Progenitor cell of endocrine pancreas (in vitro differentiated cells): Measurements from ENCODE around the gene TAL2. TPM values are rescaled to one million over a fixed set of nuclear protein-coding genes. Genes with fewer than 3 reads are reported as not detected.

ENCODE experiments used
- DNase-seq: peaks from one replicate; pipeline ENCODE4 v3.0.0; 2021; ENCODE audit warnings: low spot score; ENCODE audit not compliant: unreplicated experiment
- H3K27ac Mint-ChIP-seq: 2 replicates; pipeline ENCODE4 v1.8.0; 2021; ENCODE audit warnings: mild to moderate bottlenecking, moderate library complexity, mixed read lengths
- H3K27me3 Mint-ChIP-seq: 2 replicates; pipeline ENCODE4 v1.8.0; 2021; ENCODE audit warnings: mixed read lengths
- H3K36me3 Mint-ChIP-seq: 2 replicates; pipeline ENCODE4 v1.8.0; 2022; ENCODE audit warnings: mixed read lengths; ENCODE audit not compliant: insufficient read depth
- H3K4me1 Mint-ChIP-seq: 2 replicates; pipeline ENCODE4 v1.8.0; 2021; ENCODE audit warnings: low read depth, mixed read lengths
- H3K4me3 Mint-ChIP-seq: 2 replicates; pipeline ENCODE4 v1.8.0; 2021; ENCODE audit warnings: low read depth, mild to moderate bottlenecking, moderate library complexity, mixed read lengths
- H3K9me3 Mint-ChIP-seq: 2 replicates; pipeline ENCODE4 v1.8.0; 2021; ENCODE audit warnings: low read depth, mixed read lengths
- total RNA-seq: library from RNA; stranded (reverse); gene quantifications from 2 replicates; pipeline ENCODE4 v1.2.1, GENCODE V29; 2021
- TF ChIP-seq, protein P1 (sequence below): fragments of 200-600 bp; sonication (generic); IDR thresholded peaks from one replicate; pipeline ENCODE4 v1.5.0; 2021; ENCODE audit warnings: antibody characterized with exemption, mild to moderate bottlenecking; ENCODE audit not compliant: unreplicated experiment

The TAL2 gene
- total RNA-seq, 1 donor from 2014 or later, result 2.2 TPM

DNA sequence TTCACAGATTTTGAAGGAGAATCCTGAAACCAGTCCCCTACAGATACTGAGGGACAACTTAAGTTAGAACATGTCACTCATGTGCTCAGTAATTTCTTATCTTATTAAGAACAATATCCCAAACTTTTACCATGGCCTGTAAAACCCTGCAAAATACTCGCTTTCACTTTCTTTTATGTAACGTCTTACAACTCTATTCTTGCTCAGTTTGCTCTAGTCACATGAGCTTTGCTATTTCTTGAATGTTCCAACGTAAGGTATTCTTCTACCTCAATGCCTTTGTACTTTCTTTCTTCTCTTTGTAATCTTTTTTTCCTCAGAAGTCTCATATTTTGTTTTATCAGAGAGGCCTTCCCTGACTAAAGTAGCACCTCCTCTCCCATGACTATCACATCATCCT is 46.1 kb downstream of the TAL2 start:
- Mint-ChIP-seq H3K36me3 (peaks cover 2% of the 10 kb centered on the region), H3K4me3 (no peak overlapping the region), H3K27ac (no peak overlapping the region), H3K4me1 (no peaks in the 10 kb centered on the region), H3K27me3 (no peaks in the 10 kb centered on the region), H3K9me3 (no peaks in the 10 kb centered on the region)
- TF ChIP-seq, protein P1, sequence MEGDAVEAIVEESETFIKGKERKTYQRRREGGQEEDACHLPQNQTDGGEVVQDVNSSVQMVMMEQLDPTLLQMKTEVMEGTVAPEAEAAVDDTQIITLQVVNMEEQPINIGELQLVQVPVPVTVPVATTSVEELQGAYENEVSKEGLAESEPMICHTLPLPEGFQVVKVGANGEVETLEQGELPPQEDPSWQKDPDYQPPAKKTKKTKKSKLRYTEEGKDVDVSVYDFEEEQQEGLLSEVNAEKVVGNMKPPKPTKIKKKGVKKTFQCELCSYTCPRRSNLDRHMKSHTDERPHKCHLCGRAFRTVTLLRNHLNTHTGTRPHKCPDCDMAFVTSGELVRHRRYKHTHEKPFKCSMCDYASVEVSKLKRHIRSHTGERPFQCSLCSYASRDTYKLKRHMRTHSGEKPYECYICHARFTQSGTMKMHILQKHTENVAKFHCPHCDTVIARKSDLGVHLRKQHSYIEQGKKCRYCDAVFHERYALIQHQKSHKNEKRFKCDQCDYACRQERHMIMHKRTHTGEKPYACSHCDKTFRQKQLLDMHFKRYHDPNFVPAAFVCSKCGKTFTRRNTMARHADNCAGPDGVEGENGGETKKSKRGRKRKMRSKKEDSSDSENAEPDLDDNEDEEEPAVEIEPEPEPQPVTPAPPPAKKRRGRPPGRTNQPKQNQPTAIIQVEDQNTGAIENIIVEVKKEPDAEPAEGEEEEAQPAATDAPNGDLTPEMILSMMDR, result no peak
- no peak for DNase-seq

DNA sequence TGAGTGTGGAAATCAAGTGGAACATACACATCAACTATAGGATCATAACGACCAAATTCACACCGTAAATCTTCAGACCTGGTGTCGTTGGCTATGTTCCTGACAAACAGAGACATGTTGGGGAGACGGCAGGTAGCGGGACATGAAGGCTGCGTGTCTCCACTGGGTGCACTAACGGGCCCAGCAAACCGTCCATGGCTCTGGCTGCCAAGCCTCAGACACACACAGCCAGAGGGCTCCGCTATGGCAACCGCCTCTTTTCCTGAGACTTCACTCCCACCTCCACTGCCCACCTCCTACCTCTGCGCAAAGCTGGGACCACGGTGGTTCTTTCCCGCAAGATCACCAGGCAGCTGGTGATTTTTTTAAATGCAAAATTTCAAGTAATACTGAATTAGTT is 48.4 kb downstream of the TAL2 start:
- Mint-ChIP-seq H3K4me1 (no peaks in the 10 kb centered on the region), H3K4me3 (no peak overlapping the region), H3K9me3 (no peaks in the 10 kb centered on the region), H3K27ac (no peak overlapping the region), H3K27me3 (no peaks in the 10 kb centered on the region), H3K36me3 (peaks cover 5% of the 10 kb centered on the region)
- TF ChIP-seq, protein P1, result no peak
- no peak for DNase-seq

DNA sequence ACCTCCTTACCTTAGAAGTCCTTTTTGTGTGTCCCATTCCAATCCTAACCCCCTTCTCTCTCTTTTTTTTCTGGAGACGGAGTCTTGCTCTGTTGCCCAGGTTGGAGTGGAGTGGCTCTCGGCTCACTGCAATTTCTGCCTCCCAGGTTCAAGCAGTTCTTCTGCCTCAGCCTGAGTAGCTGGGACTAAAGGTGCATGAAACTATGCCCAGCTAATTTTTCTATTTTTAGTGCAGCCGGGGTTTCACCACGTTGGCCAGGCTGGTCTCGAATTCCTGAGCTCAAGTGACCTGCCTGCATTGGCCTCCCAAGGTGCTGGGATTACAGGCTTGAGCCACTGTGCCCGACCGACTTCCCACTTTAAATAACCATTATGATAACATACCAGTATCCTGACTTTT is 49.6 kb downstream of the TAL2 start:
- Mint-ChIP-seq H3K36me3 (peaks cover 4% of the 10 kb centered on the region), H3K9me3 (no peaks in the 10 kb centered on the region), H3K27ac (no peak overlapping the region), H3K27me3 (no peaks in the 10 kb centered on the region), H3K4me1 (no peaks in the 10 kb centered on the region), H3K4me3 (no peak overlapping the region)
- TF ChIP-seq, protein P1, result no peak
- DNase-seq, result no peak

DNA sequence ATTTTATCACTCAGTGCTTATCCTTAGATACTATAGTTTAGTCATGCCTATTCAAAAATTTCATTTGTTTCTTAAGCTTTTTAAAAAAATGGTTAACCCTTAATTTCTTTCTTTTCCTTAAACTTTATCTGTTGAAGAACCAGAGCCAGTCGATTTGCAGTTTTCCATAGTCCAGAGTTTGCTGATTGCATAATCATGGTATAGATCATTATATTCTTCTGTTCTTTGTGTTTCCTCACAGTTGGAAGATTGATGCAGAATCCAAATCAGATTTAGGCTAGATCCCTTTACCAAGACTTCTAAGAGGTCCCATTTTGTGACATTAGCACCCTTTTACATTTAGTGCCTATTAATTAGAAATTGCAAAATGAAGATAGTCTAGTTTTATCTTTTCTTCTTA is 50.0 kb downstream of the TAL2 start:
- H3K4me1 Mint-ChIP-seq, result no peaks in the 10 kb centered on the region
- H3K36me3 Mint-ChIP-seq, result peaks cover 4% of the 10 kb centered on the region
- H3K4me3 Mint-ChIP-seq, result no peak overlapping the region
- no peak overlapping the region for H3K27ac Mint-ChIP-seq
- H3K27me3 Mint-ChIP-seq, result no peaks in the 10 kb centered on the region
- TF ChIP-seq, protein P1, result no peak
- no peaks in the 10 kb centered on the region for H3K9me3 Mint-ChIP-seq
- no peak for DNase-seq

Other genes starting within 250 kb of the TAL2 start
- gene FSD1L, start 214.4 kb upstream of the TAL2 start, total RNA-seq, result 27.6 and 29.5 TPM in 2 replicates
- gene FKTN, start 104.3 kb upstream of the TAL2 start, total RNA-seq, result 17.7 and 19.0 TPM in 2 replicates
- 18.8 and 19.3 TPM in 2 replicates for gene TMEM38B, start 32.1 kb downstream of the TAL2 start, total RNA-seq